Measurements from ENCODE around the gene MUC5B. TPM values are rescaled to one million over a fixed set of nuclear protein-coding genes. Genes with fewer than 3 reads are reported as not detected.

Gene MUC5B
- total RNA-seq, 1 donor from 2014 or later, result not detected

DNA sequence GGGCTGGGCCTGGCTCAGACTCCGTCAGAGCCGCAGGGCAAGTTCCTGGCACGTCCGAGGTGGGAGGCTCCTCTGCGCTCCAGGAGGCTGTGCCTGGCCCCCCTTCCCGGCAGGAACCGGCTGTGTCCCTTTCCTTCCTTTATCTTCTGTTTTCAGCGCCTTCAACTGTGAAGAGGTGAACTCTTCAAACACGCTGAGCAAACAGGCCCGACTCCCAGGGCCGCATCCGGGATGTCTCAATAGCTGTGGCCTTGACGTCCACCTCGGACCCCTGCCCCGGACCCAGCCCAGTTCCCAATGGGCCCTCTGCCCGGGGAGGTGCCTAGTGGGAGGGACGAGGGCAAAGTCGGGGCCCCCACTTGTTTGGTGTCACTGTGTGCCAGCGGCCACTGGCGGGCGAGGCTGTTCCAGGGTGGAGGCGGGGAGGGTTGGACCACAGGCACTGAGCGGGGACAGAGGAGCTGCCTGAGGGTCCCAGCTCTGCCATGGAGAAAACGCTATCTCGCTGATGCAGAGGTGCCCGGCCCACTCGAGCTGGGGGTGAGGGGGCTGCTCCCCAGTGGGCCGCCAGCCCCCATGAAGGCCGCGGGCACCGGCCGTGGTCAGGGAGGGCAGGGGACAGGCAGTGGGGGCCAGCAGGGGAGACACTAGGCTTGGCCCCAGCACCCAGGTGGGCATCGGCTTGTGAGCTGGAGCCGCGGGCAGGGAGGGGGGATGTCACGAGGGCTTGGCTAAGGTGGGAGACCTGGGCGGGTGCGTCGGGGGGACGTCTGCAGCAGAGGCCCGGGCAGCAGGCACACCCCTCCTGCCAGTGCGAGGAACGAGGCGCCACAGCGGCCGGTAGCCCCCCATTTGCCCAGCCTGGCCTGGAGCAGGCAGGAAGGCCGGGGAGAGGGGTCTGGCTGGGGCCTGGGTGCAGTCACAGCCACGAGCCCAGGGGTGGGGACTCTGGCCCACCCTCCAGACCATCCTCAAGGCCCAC lies 2.7 kb upstream of the MUC5B start:
- H3K9me3 Mint-ChIP-seq, result no peaks in the 10 kb centered on the region

DNA sequence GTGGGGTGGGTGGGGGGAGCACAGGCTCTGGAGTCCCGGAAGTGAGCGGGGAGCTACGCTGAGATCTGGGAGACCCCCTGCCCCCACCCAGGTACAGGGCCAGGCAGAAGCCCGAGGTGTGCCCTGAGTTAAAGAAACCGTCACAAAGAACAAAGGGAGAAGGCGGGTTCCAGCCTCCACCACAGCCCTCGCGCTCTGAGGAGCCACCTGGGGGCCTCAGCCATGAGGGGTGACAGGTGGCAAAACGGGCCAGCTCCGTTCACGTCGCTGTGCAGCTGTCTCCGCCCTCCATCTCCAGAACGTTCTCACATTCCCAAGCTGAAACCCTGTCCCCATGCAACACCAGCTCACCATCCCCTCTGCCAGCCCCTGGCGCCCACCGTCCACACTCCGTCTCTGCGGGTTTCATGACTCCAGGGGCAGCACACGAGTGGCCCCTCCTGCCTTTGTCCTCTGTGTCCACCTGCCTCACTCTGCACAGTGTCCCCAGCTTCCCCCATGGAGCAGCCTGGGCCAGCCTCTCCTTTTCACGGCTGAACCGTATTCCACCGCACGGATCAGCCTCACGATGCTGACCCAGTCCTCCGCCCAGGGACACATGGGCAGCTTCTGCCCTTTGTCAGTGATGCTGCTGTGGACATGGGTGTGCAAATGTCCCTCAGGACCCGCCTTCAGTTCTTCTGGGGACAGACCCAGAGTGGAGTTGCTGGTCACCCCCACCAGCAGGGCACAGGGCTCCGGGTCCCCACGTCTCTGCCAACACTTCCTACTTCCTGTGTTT lies 1.7 kb upstream of the MUC5B start:
- Mint-ChIP-seq H3K4me1 (no peaks in the 10 kb centered on the region), H3K27ac (no peak overlapping the region), H3K36me3 (no peaks in the 10 kb centered on the region), H3K27me3 (ENCODE audit: low read depth) (peaks cover 23% of the 10 kb centered on the region), H3K4me3 (no peak overlapping the region), H3K9me3 (no peaks in the 10 kb centered on the region)
- TF ChIP-seq, protein P1, sequence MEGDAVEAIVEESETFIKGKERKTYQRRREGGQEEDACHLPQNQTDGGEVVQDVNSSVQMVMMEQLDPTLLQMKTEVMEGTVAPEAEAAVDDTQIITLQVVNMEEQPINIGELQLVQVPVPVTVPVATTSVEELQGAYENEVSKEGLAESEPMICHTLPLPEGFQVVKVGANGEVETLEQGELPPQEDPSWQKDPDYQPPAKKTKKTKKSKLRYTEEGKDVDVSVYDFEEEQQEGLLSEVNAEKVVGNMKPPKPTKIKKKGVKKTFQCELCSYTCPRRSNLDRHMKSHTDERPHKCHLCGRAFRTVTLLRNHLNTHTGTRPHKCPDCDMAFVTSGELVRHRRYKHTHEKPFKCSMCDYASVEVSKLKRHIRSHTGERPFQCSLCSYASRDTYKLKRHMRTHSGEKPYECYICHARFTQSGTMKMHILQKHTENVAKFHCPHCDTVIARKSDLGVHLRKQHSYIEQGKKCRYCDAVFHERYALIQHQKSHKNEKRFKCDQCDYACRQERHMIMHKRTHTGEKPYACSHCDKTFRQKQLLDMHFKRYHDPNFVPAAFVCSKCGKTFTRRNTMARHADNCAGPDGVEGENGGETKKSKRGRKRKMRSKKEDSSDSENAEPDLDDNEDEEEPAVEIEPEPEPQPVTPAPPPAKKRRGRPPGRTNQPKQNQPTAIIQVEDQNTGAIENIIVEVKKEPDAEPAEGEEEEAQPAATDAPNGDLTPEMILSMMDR (IDR thresholded peaks at IDR 0.05; ENCODE audit: unreplicated experiment), result no peak
- DNase-seq (ENCODE audit: low spot score in 2 of 2, unreplicated experiment in 2 of 2), result no peak

More for the DNA sequence above, 2.7 kb upstream of the MUC5B start:
- H3K27ac Mint-ChIP-seq, result no peak overlapping the region
- H3K36me3 Mint-ChIP-seq, result no peaks in the 10 kb centered on the region
- DNase-seq (ENCODE audit: low spot score in 2 of 2, unreplicated experiment in 2 of 2), result no peak
- no peaks in the 10 kb centered on the region for H3K4me1 Mint-ChIP-seq
- H3K27me3 Mint-ChIP-seq (ENCODE audit: low read depth), result peaks cover 30% of the 10 kb centered on the region
- H3K4me3 Mint-ChIP-seq, result no peak overlapping the region
- TF ChIP-seq, protein P1 (IDR thresholded peaks at IDR 0.05; ENCODE audit: unreplicated experiment), result no peak

DNA sequence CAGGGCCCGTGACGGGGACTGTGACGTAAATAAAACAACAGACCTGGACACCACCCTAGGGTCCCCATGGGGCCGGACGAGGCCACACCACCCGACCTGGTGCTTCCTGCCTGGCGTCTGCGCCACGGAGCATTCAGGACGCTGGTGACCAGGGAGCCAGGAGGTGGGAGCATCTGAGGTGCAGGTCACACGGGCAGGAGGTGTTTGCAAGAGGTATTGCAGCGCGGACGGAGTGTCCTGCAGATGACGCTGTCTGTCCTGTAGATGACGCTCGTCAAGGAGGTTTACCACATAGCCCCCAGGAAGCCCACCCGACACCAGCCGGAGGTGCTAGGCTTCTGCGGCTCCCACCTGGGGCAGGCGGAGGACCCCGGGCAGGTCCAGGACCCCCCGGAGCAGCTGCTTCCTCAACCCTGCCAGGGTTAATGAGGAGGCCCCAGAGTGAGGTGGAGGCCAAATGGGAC lies 986 bp upstream of the MUC5B start:
- Mint-ChIP-seq H3K27me3 (ENCODE audit: low read depth) (peaks cover 17% of the 10 kb centered on the region), H3K27ac (no peak overlapping the region), H3K9me3 (no peaks in the 10 kb centered on the region), H3K4me1 (no peaks in the 10 kb centered on the region), H3K4me3 (no peak overlapping the region), H3K36me3 (no peaks in the 10 kb centered on the region)
- TF ChIP-seq, protein P1 (IDR thresholded peaks at IDR 0.05; ENCODE audit: unreplicated experiment), result no peak
- no peak for DNase-seq (ENCODE audit: low spot score in 2 of 2, unreplicated experiment in 2 of 2)

DNA sequence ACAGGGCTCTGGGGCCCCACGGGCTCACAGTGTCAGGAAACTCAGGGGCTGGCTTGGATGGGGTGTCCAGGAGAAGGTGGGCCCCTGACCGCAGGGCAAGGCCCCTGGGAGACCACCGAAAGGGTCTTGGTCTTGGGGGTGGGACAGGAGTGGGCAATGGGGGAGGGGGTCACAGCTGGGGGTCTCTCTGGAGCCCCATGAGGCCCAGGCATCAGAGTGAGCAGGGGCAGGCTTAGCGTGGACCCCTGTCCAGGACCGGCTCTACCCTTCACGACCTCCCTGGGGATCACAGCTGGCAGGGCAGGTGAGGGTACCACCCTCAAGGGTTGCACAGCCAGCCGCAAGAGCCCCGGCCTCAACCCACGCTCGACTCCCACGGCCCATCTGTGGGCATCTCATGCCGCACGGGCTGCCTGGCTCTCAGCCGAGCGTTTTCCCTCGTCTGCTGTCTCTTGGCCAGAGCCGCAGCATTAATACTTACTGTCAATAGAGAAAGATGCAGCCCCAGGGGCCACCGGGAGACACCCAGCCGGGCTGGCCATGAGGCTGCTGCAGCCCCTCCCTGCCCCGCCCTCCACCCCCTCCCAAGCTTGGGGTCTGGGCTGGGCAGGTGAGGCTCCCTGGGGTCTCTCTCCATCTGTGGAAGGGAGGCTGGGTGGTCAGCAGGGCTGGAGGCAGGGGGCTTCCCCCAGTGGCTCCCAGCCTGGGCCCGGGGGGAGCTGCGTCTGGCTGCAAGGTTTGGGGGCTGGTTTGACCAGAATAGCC lies 662 bp downstream of the MUC5B start:
- Mint-ChIP-seq H3K4me1 (no peaks in the 10 kb centered on the region), H3K36me3 (no peaks in the 10 kb centered on the region), H3K9me3 (no peaks in the 10 kb centered on the region), H3K4me3 (no peak overlapping the region), H3K27ac (no peak overlapping the region), H3K27me3 (ENCODE audit: low read depth) (peaks cover 7% of the 10 kb centered on the region)
- DNase-seq (ENCODE audit: low spot score in 2 of 2, unreplicated experiment in 2 of 2), result peak in 1 of 2 experiments; percentile 15
- TF ChIP-seq, protein P1 (IDR thresholded peaks at IDR 0.05; ENCODE audit: unreplicated experiment), result no peak

DNA sequence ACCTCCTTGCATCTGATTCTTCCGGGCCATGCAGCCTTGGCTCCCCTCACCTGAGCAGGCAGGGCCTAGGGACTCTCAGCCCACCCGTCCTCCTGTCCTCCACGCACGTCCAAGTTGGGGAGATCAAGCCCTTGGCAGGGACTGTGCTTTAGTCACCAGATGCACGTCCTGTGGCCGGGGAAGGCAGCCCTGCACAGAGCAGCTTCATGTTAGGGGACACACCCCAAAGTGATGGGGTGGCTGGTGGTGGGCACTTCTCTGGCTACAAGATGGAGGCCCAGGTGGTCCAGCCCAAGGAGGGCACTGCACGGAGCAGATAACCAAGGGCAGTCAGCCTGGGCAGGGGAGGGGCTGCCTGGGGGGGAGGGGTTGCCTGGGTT lies 1.2 kb downstream of the MUC5B start:
- H3K4me1 Mint-ChIP-seq, result no peaks in the 10 kb centered on the region
- no peak overlapping the region for H3K27ac Mint-ChIP-seq
- TF ChIP-seq, protein P1 (IDR thresholded peaks at IDR 0.05; ENCODE audit: unreplicated experiment), result no peak
- H3K36me3 Mint-ChIP-seq, result no peaks in the 10 kb centered on the region
- H3K9me3 Mint-ChIP-seq, result no peaks in the 10 kb centered on the region
- no peak overlapping the region for H3K4me3 Mint-ChIP-seq
- peaks cover 7% of the 10 kb centered on the region for H3K27me3 Mint-ChIP-seq (ENCODE audit: low read depth)
- DNase-seq (ENCODE audit: low spot score in 2 of 2, unreplicated experiment in 2 of 2), result no peak

All from mesothelial cell of epicardium (in vitro differentiated cells).